Spinal cord (tissue), 10 donors: ENCODE results near the gene CD209. TPM values are rescaled to one million over a fixed set of nuclear protein-coding genes. Genes with fewer than 3 reads are reported as not detected.
"Not testable (repeated sequence)": the region's sequence is repeated elsewhere in the genome, so short reads cannot be mapped to it uniquely, and the experiment has no call there.

Experiments used
- DNase-seq, 6 donors: peaks; one replicate each; pipeline versions ENCODE4 v3.0.0 to v3.0.0-alpha.2; 2013 to 2015; ENCODE audit warnings: low spot score in 6 of 6, low read depth in 4 of 6
- H3K27ac ChIP-seq: one replicate; pipeline ENCODE4 v1.5.1; 2013; ENCODE audit warnings: low read depth, low read length, control low read depth
- H3K27me3 ChIP-seq: one replicate; pipeline ENCODE4 v1.6.1; 2013; ENCODE audit warnings: low read length; ENCODE audit not compliant: control insufficient read depth, insufficient read depth
- H3K36me3 ChIP-seq: one replicate; pipeline ENCODE4 v1.6.1; 2013; ENCODE audit warnings: low read length; ENCODE audit not compliant: control insufficient read depth, insufficient read depth
- H3K4me1 ChIP-seq: one replicate; pipeline ENCODE4 v1.6.1; 2013; ENCODE audit warnings: low read length; ENCODE audit not compliant: control insufficient read depth, insufficient read depth
- H3K4me3 ChIP-seq: one replicate; pipeline ENCODE4 v1.5.1; 2013; ENCODE audit warnings: low read depth, low read length, control low read depth
- H3K9me3 ChIP-seq: one replicate; pipeline ENCODE4 v1.6.1; 2013; ENCODE audit warnings: low read length; ENCODE audit not compliant: control insufficient read depth, insufficient read depth
- WGBS: methylation state at CpG from one replicate; pipeline ENCODE4 v1.1.5; 2013; ENCODE audit warnings: missing lambda C conversion rate; ENCODE audit not compliant: insufficient coverage; 5-methylcytosine and 5-hydroxymethylcytosine counted together
- long read RNA-seq, 4 donors: transcript quantifications; one replicate each; lab custom pipeline, GENCODE V29; 2026
- polyA plus RNA-seq, 2 donors: library from polyadenylated mRNA; unstranded; fragments of 120-200 nt; gene quantifications; one replicate each; pipeline ENCODE4 v1.2.1, GENCODE V29; 2013; ENCODE audit not compliant: insufficient read length in 2 of 2
- total RNA-seq, 2 donors: library from RNA; depleted of rRNA in 1 of 2; stranded (reverse); fragments of 120-200 nt in 1 of 2; fragments of >200 nt in 1 of 2; gene quantifications; one replicate each; pipeline versions ENCODE4 v1.2.3 to v1.2.4, GENCODE V29; 2013 to 2014
- donor health status: healthy.

The CD209 gene, protein sequence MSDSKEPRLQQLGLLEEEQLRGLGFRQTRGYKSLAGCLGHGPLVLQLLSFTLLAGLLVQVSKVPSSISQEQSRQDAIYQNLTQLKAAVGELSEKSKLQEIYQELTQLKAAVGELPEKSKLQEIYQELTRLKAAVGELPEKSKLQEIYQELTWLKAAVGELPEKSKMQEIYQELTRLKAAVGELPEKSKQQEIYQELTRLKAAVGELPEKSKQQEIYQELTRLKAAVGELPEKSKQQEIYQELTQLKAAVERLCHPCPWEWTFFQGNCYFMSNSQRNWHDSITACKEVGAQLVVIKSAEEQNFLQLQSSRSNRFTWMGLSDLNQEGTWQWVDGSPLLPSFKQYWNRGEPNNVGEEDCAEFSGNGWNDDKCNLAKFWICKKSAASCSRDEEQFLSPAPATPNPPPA
- total RNA-seq (1 to 10 TPM; 1.9 to 2.5 TPM), polyA plus RNA-seq (under 1 TPM; 0.24 to 0.95 TPM)
- long read RNA-seq, donor 1: 0 reads
- long read RNA-seq, donor 2: 0 reads
- long read RNA-seq, donor 3: 0 reads
- long read RNA-seq, donor 4: 0 reads

DNA sequence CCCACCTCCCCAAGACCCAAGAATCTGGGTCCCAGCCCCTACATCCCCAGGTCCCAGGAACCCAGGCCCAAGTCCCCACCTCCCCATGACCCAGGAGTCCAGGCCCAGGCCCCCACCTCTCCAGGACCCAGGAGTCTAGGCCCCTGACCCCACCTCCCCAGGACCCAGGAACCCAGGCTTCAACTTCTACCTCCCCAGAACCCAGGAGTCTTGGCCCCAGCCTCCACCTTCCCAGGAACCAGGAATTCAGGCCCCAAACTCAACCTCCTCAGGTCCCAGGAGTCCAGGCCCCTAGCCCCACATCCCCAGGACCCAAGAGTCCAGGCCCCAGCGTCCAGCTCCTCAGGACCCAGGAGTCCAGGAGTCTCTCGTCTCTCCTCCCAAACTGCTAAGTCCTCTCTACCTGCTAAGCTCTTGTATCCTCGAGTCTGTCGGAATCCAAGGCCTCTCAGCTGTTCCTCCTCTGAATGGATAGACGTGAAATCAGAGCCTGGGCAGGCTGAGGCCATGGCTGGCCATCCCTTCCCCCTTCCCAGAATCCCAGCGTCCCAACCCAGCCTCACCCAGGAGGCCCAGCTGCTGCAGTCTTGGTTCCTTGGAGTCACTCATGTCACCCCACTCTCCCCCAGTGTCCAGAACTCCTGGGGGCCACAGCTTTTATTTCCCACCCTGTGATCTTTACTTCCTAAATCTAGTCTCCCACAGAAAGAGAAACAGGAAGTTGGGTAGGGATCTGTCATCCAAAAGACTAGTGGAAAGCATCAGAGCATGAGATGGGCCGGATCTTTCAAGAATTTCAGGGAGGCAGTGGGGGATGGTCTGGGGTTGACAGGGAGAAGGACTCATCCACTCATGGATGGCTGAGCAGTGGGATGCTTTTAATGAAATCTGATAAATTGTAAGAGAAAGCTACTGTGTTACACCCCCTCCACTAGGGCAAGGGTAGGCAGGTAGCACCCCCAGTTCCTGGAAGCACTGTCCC lies at the start of gene CD209:
TSS of gene CD209 (minus strand) at position 632 of the 982 bp plus-strand sequence. CDS start at position 609, 23 bp downstream.
- H3K9me3 ChIP-seq: no peaks in the 10 kb centered on the region
- no peaks in the 10 kb centered on the region for H3K4me1 ChIP-seq
- no peak within 1 kb of the TSS for H3K4me3 ChIP-seq
- no peak for DNase-seq
- H3K27ac ChIP-seq: no peak within 1 kb of the TSS
- no peaks in the 10 kb centered on the region for H3K27me3 ChIP-seq
- H3K36me3 ChIP-seq: no peaks in the 10 kb centered on the region
- 52% methylated on average over 7 of the region's 7 CpGs for WGBS

DNA sequence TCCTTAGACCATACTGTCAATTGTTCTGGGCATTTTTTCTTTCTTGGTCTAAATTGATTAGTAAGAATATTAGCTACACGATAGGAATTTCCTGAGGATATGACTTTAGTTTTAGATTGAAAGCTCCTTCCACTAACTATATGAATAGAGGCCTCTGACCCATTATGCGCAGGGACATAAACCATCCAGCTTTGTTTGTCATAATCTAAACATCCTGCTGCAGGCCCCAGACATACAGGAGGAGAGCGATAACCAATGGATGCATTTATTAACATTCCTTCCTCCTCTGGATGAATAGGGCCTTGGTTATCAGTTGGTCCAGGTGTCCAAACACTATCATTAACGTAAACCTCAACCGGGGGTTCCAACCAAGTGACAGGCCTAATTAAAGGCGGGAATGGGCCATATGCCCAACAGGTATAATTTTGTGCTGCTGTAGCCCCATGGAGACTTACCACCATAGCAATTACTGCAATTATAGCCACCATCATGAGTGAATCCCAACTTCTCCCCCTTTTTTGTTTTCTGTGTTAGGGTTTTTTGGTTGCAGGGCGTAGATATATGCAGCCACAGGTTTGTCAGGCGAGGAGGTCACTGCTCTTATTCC lies 48.3 kb upstream of the CD209 start:
- H3K4me3 ChIP-seq: no peak overlapping the region
- peaks cover 4% of the 10 kb centered on the region for H3K4me1 ChIP-seq
- H3K36me3 ChIP-seq: no peaks in the 10 kb centered on the region
- peaks cover 13% of the 10 kb centered on the region for H3K27me3 ChIP-seq
- WGBS: 100% methylated on average over 1 of the region's 8 CpGs
- no peak overlapping the region for H3K27ac ChIP-seq
- peak in 1 of 6 donors; percentile 13 for DNase-seq
- H3K9me3 ChIP-seq: no peaks in the 10 kb centered on the region

DNA sequence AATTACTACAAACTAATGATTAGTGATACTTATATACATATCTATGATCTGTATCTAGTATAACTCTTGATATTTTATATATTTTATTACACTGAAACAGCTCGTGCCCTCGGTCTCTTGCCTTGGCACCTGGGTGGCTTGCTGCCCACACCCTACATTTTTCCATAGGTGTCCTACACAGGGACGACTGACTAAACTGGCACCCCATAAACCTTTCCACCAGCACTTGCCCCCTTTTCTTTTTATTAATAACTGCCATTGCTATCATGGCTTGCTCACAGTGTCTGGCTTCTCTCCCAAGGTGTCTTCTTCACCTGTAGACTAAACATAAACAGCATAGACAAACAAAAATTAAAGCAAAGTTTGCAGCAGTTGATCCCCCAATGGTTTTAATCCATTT lies 46.2 kb upstream of the CD209 start:
- Histone ChIP-seq H3K9me3 (no peaks in the 10 kb centered on the region), H3K4me1 (peaks cover 3% of the 10 kb centered on the region), H3K36me3 (no peaks in the 10 kb centered on the region), H3K27me3 (peaks cover 24% of the 10 kb centered on the region), H3K4me3 (no peak overlapping the region), H3K27ac (no peak overlapping the region)
- WGBS: 89% methylated on average over 3 of the region's 3 CpGs
- no peak for DNase-seq

DNA sequence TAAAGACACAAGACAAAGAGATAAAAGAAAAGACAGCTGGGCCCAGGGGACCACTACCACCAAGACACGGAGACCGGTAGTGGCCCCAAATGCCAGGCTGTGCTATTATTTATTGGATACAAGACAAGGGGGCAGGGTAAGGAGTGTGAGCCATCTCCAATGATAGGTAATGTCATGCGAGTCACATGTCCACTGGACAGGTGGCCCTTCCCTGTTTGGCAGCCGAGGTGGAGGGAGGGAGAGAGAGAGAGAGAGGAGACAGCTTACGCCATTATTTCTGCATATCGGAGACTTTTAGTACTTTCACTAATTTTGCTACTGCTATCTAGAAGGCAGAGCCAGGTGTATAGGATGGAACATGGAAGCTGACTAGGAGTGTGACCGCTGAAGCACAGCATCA lies 45.4 kb upstream of the CD209 start:
- not testable (repeated sequence) for H3K4me3 ChIP-seq, H3K36me3 ChIP-seq, H3K4me1 ChIP-seq, DNase-seq, H3K9me3 ChIP-seq, H3K27ac ChIP-seq
- 88% methylated on average over 4 of the region's 7 CpGs for WGBS
- peaks cover 29% of the 10 kb centered on the region for H3K27me3 ChIP-seq

DNA sequence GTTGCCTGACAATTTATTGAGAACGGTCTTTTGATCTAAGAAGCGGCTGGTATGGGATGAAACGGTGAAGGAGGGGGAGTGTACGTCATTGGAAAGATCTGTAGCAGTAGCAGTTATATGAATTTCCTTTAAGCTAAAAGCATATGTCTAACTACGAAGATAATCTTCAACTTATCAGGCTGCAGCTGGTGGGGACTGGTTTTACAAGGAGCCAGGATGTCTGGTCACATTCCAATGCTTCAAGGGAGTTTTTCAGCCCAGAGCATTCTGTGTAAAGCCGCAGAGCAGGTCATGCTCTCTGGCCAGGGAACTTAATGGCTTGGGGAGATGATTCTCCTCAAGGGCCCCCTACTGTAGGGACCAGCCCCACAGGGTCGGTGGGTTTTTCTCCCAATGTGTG lies 44.9 kb upstream of the CD209 start:
- 75% methylated on average over 4 of the region's 7 CpGs for WGBS
- Histone ChIP-seq H3K4me3 (no peak overlapping the region), H3K9me3 (no peaks in the 10 kb centered on the region), H3K4me1 (peaks cover 9% of the 10 kb centered on the region), H3K27me3 (peaks cover 33% of the 10 kb centered on the region), H3K36me3 (no peaks in the 10 kb centered on the region), H3K27ac (no peak overlapping the region)
- DNase-seq: no peak

DNA sequence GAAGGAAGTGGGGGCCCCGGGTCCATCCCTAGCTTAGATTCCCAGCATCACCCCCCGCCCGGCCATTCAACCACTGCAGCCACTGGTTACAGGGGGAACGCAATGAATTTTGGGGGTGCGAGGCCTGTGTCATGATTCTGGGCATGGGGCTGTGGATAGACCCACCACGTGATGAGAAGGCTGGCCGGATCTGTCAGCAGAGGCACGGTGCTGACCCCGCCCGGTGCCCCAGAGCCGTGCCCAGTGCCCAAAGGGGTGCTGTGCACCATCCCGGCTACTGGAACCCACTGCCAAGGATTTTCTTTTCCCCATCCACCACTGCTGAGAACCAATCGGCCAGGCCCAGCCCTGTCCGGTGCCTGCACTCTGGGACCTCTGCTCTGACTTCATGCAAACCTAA lies 43.1 kb upstream of the CD209 start:
- no peak overlapping the region for H3K27ac ChIP-seq
- WGBS: 90% methylated on average over 14 of the region's 14 CpGs
- no peak for DNase-seq
- H3K36me3 ChIP-seq: no peaks in the 10 kb centered on the region
- H3K9me3 ChIP-seq: no peaks in the 10 kb centered on the region
- no peak overlapping the region for H3K4me3 ChIP-seq
- peaks cover 9% of the 10 kb centered on the region for H3K4me1 ChIP-seq
- H3K27me3 ChIP-seq: peaks cover 38% of the 10 kb centered on the region

DNA sequence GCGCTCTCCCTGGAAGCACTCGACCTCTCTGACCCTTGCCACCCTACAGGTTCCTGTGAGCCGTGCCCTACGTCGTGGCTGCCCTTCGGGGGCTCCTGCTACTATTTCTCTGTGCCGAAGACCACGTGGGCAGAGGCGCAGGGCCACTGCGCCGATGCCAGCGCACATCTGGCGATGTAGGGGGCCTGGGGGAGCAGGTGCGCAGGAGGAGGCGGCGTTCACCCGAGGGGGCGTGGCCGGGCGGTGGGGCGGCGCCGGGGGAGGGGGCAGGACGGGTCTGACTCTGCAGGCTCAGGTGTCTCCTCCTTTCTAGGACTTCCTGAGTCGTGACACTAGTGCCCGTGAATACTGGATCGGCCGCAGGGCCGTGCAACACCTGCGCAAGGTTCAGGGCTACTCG lies 42.1 kb upstream of the CD209 start:
- H3K27me3 ChIP-seq: peaks cover 40% of the 10 kb centered on the region
- H3K9me3 ChIP-seq: no peaks in the 10 kb centered on the region
- DNase-seq: no peak
- H3K4me1 ChIP-seq: peaks cover 9% of the 10 kb centered on the region
- no peak overlapping the region for H3K4me3 ChIP-seq
- no peaks in the 10 kb centered on the region for H3K36me3 ChIP-seq
- no peak overlapping the region for H3K27ac ChIP-seq
- WGBS: 5% methylated on average over 31 of the region's 31 CpGs

DNA sequence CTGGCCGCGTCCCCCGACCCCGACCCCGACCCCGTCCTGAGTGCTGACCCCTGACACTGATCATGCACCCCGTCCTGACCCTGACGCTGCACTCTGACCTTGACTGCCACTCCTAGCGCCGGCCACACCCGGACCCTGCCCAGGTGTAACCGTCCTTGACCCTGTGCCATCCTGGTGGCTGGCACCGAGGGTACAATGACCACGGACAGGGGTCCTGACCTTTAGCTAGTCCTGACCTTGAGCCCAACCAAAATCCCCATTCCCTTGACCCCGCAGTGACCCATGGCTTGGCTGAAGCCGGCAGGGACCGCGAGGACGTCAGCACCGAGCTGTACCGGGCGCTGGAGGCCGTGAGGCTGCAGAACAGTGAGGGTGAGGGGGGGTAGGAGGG lies 41.6 kb upstream of the CD209 start:
- Histone ChIP-seq H3K9me3 (no peaks in the 10 kb centered on the region), H3K36me3 (no peaks in the 10 kb centered on the region), H3K27ac (no peak overlapping the region), H3K4me1 (peaks cover 9% of the 10 kb centered on the region), H3K27me3 (peaks cover 40% of the 10 kb centered on the region), H3K4me3 (no peak overlapping the region)
- 1% methylated on average over 23 of the region's 23 CpGs for WGBS
- DNase-seq: no peak

DNA sequence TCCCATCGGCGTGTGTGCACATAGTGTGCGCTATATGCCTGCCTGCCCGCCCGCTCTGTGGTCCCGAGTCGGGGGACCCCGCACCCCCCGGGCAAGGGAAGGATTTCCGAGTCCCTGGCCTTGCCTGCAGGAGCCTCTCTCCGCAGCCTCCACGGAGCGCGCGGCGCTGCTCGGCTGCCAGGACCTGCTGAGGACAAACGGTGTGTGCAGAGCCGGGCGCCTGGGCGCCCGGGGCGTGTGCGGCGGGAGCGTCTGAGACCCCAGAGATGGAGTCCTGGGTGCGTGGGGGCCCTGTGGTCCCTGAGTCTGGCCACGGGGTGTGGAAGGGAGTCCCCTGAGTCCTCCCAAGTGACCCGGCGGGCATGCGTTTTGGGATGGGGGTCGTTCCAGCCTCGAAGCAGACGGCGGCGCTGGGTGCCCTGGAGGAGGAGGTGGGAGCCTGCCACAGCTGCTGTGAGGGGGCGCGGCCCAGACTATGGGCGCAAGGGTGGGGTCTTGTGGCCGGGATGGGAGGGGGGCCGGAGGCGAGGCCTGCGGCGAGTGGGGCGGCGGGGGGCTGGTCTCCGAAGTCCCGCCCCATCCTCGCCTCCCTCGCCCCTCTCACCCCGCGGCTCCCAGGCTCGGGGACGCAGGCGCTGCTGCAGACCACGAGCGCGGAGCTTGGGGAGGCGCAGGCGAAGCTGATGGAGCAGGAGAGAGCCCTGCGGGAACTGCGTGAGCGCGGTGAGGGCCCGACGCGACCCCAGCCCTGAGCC lies 41.0 kb upstream of the CD209 start:
- Histone ChIP-seq H3K4me1 (peaks cover 9% of the 10 kb centered on the region), H3K27ac (no peak overlapping the region), H3K36me3 (no peaks in the 10 kb centered on the region), H3K27me3 (peaks cover 40% of the 10 kb centered on the region), H3K4me3 (no peak overlapping the region), H3K9me3 (no peaks in the 10 kb centered on the region)
- under 1% methylated on average over 63 of the region's 67 CpGs for WGBS
- DNase-seq: peak in 2 of 6 donors; percentile 8 to 11
